Trophoblast cell (in vitro differentiated cells and primary cell): Measurements from ENCODE around the gene DXO.
"Not testable (repeated sequence)": the region's sequence is repeated elsewhere in the genome, so short reads cannot be mapped to it uniquely, and the experiment has no call there.

Experiments
- DNase-seq, 2 donors: peaks; one replicate each; pipeline ENCODE4 v3.0.0-alpha.2; 2016
- H2AFZ ChIP-seq: 2 replicates; pipeline ENCODE4 v1.6.1; 2013; ENCODE audit warnings: low read length, moderate library complexity, mild to moderate bottlenecking; ENCODE audit not compliant: insufficient read depth, poor library complexity
- H2AK5ac ChIP-seq: 2 replicates; pipeline ENCODE4 v1.6.1; 2013; ENCODE audit warnings: mild to moderate bottlenecking, low read length
- H2BK120ac ChIP-seq: 2 replicates; pipeline ENCODE4 v1.6.1; 2013; ENCODE audit warnings: low read length, mild to moderate bottlenecking, moderate library complexity; ENCODE audit not compliant: insufficient read depth, poor library complexity
- H2BK12ac ChIP-seq: 2 replicates; pipeline ENCODE4 v1.6.1; 2013; ENCODE audit warnings: mild to moderate bottlenecking, low read length, moderate library complexity
- H2BK5ac ChIP-seq: 2 replicates; pipeline ENCODE4 v1.6.1; 2013; ENCODE audit warnings: low read length, low read depth, moderate library complexity, mild to moderate bottlenecking; ENCODE audit not compliant: poor library complexity
- H3K14ac ChIP-seq: 2 replicates; pipeline ENCODE4 v1.6.1; 2013; ENCODE audit warnings: mild to moderate bottlenecking, low read length
- H3K18ac ChIP-seq: 2 replicates; pipeline ENCODE4 v1.6.1; 2013; ENCODE audit warnings: mild to moderate bottlenecking, low read length
- H3K23ac ChIP-seq: 2 replicates; pipeline ENCODE4 v1.6.1; 2013; ENCODE audit warnings: low read length
- H3K27ac ChIP-seq: 2 replicates; pipeline ENCODE4 v1.5.1; 2013; ENCODE audit warnings: low read depth, mild to moderate bottlenecking, inconsistent platforms, low read length, moderate library complexity
- H3K27me3 ChIP-seq: 2 replicates; pipeline ENCODE4 v1.6.1; 2013; ENCODE audit warnings: inconsistent platforms, mild to moderate bottlenecking, low read length, moderate library complexity; ENCODE audit not compliant: insufficient read depth
- H3K36me3 ChIP-seq, 2 experiments: 1 replicate in 1 of 2; 2 replicates in 1 of 2; pipeline ENCODE4 v1.6.1; 2013; ENCODE audit warnings: low read length in 2 of 2, mild to moderate bottlenecking in 2 of 2, moderate library complexity in 1 of 2; ENCODE audit not compliant: insufficient read depth in 2 of 2, control insufficient read depth in 1 of 2
- H3K4ac ChIP-seq: 2 replicates; pipeline ENCODE4 v1.6.1; 2013; ENCODE audit warnings: low read depth, mild to moderate bottlenecking, low read length, moderate library complexity
- H3K4me1 ChIP-seq, 2 experiments: 1 replicate in 1 of 2; 2 replicates in 1 of 2; pipeline ENCODE4 v1.6.1; 2013; ENCODE audit warnings: low read length in 2 of 2, mild to moderate bottlenecking in 2 of 2, moderate library complexity in 1 of 2; ENCODE audit not compliant: insufficient read depth in 2 of 2, control insufficient read depth in 1 of 2
- H3K4me2 ChIP-seq: 2 replicates; pipeline ENCODE4 v1.6.1; 2013; ENCODE audit warnings: inconsistent platforms, mild to moderate bottlenecking, low read length, moderate library complexity
- H3K4me3 ChIP-seq: 2 replicates; pipeline ENCODE4 v1.5.1; 2013; ENCODE audit warnings: mild to moderate bottlenecking, low read depth, low read length, inconsistent platforms
- H3K79me1 ChIP-seq: one replicate; pipeline ENCODE4 v1.6.1; 2013; ENCODE audit warnings: low read length
- H3K79me2 ChIP-seq: 2 replicates; pipeline ENCODE4 v1.6.1; 2013; ENCODE audit warnings: low read length, mild to moderate bottlenecking; ENCODE audit not compliant: control insufficient read depth, insufficient read depth, poor library complexity
- H3K9ac ChIP-seq: 2 replicates; pipeline ENCODE4 v1.6.1; 2013; ENCODE audit warnings: mild to moderate bottlenecking, low read length
- H3K9me3 ChIP-seq: 2 replicates; pipeline ENCODE4 v1.6.1; 2013; ENCODE audit warnings: low read depth, mild to moderate bottlenecking, control low read depth, inconsistent platforms, low read length; ENCODE audit not compliant: insufficient read depth
- H4K12ac ChIP-seq: 2 replicates; pipeline ENCODE4 v1.6.1; 2013; ENCODE audit warnings: low read depth, mild to moderate bottlenecking, low read length, moderate library complexity
- H4K8ac ChIP-seq: 2 replicates; pipeline ENCODE4 v1.6.1; 2013; ENCODE audit warnings: low read depth, mild to moderate bottlenecking, low read length, moderate library complexity
- H4K91ac ChIP-seq: one replicate; pipeline ENCODE4 v1.6.1; 2013; ENCODE audit warnings: low read depth, mild to moderate bottlenecking, low read length, moderate library complexity
- WGBS: extraction: QIAGEN DNeasy Blood & Tissue Kit; methylation state at CpG from one replicate; pipeline ENCODE4 v1.1.7; 2013; ENCODE audit warnings: missing lambda C conversion rate; ENCODE audit not compliant: insufficient read length, insufficient coverage; ENCODE audit errors: extremely low coverage; 5-methylcytosine and 5-hydroxymethylcytosine counted together

Gene DXO

DNA sequence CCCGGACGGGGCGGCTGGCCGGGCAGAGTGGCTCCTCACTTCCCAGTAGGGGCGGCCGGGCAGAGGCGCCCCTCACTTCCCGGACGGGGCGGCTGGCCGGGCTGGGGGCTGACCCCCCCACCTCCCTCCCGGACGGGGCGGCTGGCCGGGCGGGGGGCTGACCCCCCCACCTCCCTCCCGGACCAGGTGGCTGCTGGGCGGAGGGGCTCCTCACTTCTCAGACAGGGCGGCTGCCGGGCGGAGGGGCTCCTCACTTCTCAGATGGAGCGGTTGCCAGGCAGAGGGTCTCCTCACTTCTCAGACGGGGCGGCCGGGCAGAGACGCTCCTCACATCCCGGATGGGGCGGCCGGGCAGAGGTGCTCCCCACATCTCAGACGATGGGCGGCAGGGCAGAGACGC lies 39.8 kb downstream of the DXO start:
- not testable (repeated sequence) for H3K4ac ChIP-seq, H4K12ac ChIP-seq, H3K14ac ChIP-seq, H3K27ac ChIP-seq, H3K79me2 ChIP-seq, H3K23ac ChIP-seq, H2AK5ac ChIP-seq, H3K79me1 ChIP-seq, H3K4me3 ChIP-seq, H3K9ac ChIP-seq, H4K8ac ChIP-seq, H3K36me3 ChIP-seq, H3K18ac ChIP-seq, DNase-seq, H2AFZ ChIP-seq, H2BK5ac ChIP-seq, H2BK120ac ChIP-seq, H3K4me1 ChIP-seq, H3K27me3 ChIP-seq, H4K91ac ChIP-seq, H3K9me3 ChIP-seq, H3K4me2 ChIP-seq, H2BK12ac ChIP-seq
- no CpG with 5 or more reads among the region's 32 CpGs for WGBS

DNA sequence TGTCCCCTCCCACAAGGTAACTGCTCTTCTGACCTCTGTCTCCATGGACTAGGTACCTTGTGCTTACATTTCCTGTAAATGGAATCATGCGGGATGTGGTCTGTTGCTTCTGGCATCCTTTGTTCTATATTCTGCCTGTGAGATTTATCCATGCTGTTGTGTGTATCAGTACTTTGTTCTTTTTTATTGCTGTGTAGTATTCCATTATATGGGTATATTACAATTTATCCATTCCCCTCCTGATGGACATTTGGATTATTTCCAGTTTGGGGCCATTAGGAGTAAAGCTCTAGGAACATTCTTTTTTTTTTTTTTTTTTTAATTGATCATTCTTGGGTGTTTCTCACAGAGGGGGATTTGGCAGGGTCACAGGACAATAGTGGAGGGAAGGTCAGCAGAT lies 41.0 kb downstream of the DXO start:
- Histone ChIP-seq H4K8ac (no peak overlapping the region), H2AK5ac (no peak overlapping the region), H3K79me2 (no peaks in the 10 kb centered on the region), H4K91ac (no peak overlapping the region), H3K27ac (no peak overlapping the region), H3K4me1 (no peaks in the 10 kb centered on the region), H4K12ac (no peak overlapping the region), H3K14ac (no peak overlapping the region), H3K36me3 (no peaks in the 10 kb centered on the region), H3K9ac (no peak overlapping the region), H2BK12ac (no peak overlapping the region), H3K9me3 (no peaks in the 10 kb centered on the region), H3K23ac (no peak overlapping the region), H2AFZ (no peak overlapping the region), H2BK120ac (no peak overlapping the region), H3K4me3 (no peak overlapping the region), H3K27me3 (no peaks in the 10 kb centered on the region), H3K4me2 (no peak overlapping the region), H2BK5ac (no peak overlapping the region), H3K4ac (no peak overlapping the region), H3K79me1 (no peaks in the 10 kb centered on the region), H3K18ac (no peak overlapping the region)
- DNase-seq, result no peak
- no CpG with 5 or more reads among the region's 1 CpG for WGBS

DNA sequence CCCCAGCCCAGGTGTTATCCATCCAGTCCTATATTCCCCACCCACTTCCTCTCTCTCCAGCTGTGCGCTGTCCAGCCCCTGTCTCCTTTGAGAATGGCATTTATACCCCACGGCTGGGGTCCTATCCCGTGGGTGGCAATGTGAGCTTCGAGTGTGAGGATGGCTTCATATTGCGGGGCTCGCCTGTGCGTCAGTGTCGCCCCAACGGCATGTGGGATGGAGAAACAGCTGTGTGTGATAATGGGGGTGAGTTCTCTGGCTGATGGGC lies 43.3 kb downstream of the DXO start:
- Histone ChIP-seq H2BK5ac (no peak overlapping the region), H3K27ac (no peak overlapping the region), H4K91ac (no peak overlapping the region), H3K4me2 (no peak overlapping the region), H3K36me3 (no peaks in the 10 kb centered on the region), H3K9ac (no peak overlapping the region), H3K4me3 (no peak overlapping the region), H2AK5ac (no peak overlapping the region), H3K14ac (no peak overlapping the region), H3K4me1 (no peaks in the 10 kb centered on the region), H3K4ac (no peak overlapping the region), H2BK120ac (no peak overlapping the region), H3K18ac (no peak overlapping the region), H4K8ac (no peak overlapping the region), H3K9me3 (no peaks in the 10 kb centered on the region), H3K79me1 (no peaks in the 10 kb centered on the region), H2AFZ (no peak overlapping the region), H3K23ac (no peak overlapping the region), H4K12ac (no peak overlapping the region), H3K27me3 (no peaks in the 10 kb centered on the region), H2BK12ac (no peak overlapping the region), H3K79me2 (no peaks in the 10 kb centered on the region)
- no CpG with 5 or more reads among the region's 9 CpGs for WGBS
- no peak for DNase-seq

DNA sequence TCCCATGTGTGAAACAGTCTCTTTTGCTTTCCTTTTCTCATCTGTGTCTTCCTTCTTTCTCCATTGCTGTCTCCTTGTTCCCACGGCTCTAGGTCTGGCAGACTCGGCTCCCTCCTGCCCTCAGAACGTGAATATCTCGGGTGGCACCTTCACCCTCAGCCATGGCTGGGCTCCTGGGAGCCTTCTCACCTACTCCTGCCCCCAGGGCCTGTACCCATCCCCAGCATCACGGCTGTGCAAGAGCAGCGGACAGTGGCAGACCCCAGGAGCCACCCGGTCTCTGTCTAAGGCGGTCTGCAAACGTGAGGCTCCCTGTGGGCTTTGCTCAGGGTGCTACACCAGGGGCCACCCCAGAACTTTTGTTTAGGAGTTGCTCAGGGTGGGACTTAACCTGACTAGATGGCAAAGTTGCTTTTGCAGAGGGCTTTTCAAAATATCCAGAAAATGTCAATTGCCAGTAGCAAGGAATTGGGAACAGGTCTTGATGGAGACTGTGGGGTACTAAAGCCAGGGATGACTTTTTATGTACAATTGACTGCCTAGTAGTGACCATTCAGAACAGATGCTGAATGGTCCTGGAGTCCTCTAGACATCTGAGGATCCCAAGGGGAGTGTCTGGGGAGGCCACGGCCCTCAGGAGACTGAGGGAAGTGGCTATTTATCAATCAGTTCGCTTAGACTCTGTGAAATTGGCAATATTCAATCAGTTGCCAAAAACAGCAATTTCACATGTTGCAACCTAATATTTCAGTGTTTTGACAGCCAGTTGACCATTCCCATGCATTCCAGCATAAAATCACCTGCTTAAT lies 43.9 kb downstream of the DXO start:
- no peak overlapping the region for H4K12ac ChIP-seq
- H3K79me2 ChIP-seq, result no peaks in the 10 kb centered on the region
- H2AFZ ChIP-seq, result no peak overlapping the region
- H3K4me2 ChIP-seq, result no peak overlapping the region
- H4K91ac ChIP-seq, result no peak overlapping the region
- H3K4ac ChIP-seq, result no peak overlapping the region
- no peaks in the 10 kb centered on the region for H3K9me3 ChIP-seq
- no peaks in the 10 kb centered on the region for H3K27me3 ChIP-seq
- H2BK12ac ChIP-seq, result no peak overlapping the region
- no peaks in the 10 kb centered on the region for H3K79me1 ChIP-seq
- H4K8ac ChIP-seq, result no peak overlapping the region
- DNase-seq, result no peak
- H2BK120ac ChIP-seq, result no peak overlapping the region
- no peak overlapping the region for H3K18ac ChIP-seq
- H2AK5ac ChIP-seq, result no peak overlapping the region
- no peak overlapping the region for H3K27ac ChIP-seq
- H2BK5ac ChIP-seq, result no peak overlapping the region
- no CpG with 5 or more reads among the region's 11 CpGs for WGBS
- no peak overlapping the region for H3K14ac ChIP-seq
- no peak overlapping the region for H3K23ac ChIP-seq
- H3K36me3 ChIP-seq, result no peaks in the 10 kb centered on the region
- no peak overlapping the region for H3K9ac ChIP-seq
- H3K4me3 ChIP-seq, result no peak overlapping the region
- no peaks in the 10 kb centered on the region for H3K4me1 ChIP-seq
